GM12864 (cell line): Measurements from ENCODE around the gene IL16.

Experiments used
- DNase-seq: peaks from one replicate; pipeline ENCODE4 v3.0.0-alpha.2; 2011; ENCODE audit warnings: low read depth
- H3K4me3 ChIP-seq: 2 replicates; pipeline ENCODE4 v1.5.1; 2011; ENCODE audit warnings: mild to moderate bottlenecking, low read depth, low read length, control low read depth
- TF ChIP-seq, protein P1 (sequence below): IDR thresholded peaks from 2 replicates; pipeline ENCODE4 v1.5.1; 2011; ENCODE audit warnings: low read depth, mild to moderate bottlenecking, moderate library complexity, low read length, control low read depth, inconsistent platforms; ENCODE audit errors: missing control alignments

Gene IL16

DNA sequence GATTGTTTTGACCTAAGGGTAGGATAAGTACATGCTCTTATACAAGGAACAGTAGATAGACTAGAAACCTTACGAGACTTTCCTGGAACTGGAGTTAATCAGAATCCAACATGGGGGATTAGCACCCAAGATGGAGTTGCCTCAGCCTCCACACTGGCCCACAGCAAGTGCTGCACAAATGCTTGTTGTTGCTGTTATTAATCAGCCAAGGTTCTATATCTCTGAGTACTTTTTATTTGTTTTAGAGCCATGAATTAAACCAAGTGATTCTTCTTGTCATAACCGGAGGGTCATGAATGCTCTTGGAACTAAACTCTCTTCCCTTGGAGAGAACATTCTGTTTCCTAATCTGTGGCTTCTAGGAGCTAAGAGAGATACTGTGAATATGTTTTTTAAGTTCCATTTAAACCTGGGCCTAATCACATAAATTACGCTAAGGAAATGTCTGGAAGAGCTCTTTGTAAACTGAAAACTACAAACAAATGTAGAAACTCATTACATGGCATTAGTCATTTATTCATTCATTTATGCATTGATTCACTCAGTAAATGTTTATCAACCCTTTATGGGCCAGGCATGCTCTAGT lies 5.7 kb upstream of the IL16 start:
- no peak for DNase-seq
- H3K4me3 ChIP-seq = no peak overlapping the region
- TF ChIP-seq, protein P1, sequence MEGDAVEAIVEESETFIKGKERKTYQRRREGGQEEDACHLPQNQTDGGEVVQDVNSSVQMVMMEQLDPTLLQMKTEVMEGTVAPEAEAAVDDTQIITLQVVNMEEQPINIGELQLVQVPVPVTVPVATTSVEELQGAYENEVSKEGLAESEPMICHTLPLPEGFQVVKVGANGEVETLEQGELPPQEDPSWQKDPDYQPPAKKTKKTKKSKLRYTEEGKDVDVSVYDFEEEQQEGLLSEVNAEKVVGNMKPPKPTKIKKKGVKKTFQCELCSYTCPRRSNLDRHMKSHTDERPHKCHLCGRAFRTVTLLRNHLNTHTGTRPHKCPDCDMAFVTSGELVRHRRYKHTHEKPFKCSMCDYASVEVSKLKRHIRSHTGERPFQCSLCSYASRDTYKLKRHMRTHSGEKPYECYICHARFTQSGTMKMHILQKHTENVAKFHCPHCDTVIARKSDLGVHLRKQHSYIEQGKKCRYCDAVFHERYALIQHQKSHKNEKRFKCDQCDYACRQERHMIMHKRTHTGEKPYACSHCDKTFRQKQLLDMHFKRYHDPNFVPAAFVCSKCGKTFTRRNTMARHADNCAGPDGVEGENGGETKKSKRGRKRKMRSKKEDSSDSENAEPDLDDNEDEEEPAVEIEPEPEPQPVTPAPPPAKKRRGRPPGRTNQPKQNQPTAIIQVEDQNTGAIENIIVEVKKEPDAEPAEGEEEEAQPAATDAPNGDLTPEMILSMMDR = no peak

DNA sequence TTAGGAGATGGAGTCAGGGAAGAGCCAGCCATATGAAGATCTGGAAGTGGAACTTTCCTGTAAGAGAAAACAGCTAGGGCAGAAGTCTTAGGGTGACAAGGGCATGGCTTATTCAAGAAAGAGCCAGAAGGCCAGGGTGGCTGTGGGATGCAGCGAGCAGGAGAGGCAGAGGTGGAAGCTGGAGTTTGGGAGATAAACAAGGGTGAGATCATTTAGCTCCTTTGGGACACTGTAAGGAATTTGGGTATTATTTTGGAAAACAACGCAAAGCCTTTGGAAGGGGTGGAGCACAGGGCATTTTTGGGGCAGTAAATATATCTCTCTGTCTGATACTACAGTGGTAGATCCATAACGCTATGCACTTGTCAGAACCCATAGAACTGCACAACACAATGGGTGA lies 5.0 kb upstream of the IL16 start:
- TF ChIP-seq, protein P1 = no peak
- DNase-seq = no peak
- H3K4me3 ChIP-seq = no peak overlapping the region

DNA sequence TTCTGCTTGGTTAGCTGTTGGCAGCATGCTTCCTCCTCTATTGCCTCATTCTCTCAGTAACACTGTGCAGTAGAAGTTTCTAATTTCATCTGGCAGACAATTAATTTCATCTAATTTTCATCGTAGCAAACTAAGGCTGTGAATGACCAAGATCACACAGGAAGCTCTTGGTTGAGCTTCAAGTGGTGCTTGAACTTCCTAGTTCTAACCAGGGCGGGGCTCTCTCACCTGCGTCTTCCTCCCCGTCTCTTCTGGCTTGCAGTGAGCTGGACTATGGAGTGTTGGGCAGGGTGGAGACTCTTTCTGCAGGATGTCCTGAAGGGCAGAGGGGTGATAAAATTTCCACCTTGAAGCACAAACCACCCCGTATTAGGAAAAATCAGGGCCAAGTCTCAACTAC lies 2.0 kb upstream of the IL16 start:
- TF ChIP-seq, protein P1 = no peak
- no peak for DNase-seq
- H3K4me3 ChIP-seq = no peak overlapping the region

DNA sequence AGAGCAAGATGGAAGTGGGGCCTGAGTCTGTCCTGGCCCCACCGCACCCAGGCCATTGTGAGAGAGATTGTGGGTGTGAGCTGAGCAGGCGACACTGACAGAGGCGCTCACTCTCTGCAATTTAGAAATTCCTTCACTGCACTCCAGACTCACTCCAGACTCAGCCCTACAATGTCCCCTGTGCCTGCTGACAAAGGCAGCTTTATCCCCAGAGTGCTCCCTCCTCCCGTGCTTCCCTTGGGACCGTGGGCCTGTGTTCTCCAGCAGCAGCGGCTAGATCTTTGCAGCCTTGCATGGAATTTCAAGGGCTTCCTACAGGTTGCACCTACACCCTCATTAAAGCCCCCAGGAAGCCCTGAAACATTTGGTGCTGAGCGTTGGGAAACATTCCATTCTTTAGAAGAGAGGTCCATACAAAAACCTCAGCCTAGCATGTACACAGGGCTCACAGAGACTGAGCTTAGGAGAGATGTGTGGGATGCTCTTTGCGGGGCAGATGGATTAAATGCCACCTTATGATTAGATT lies 1.3 kb upstream of the IL16 start:
- DNase-seq = no peak
- TF ChIP-seq, protein P1 = no peak
- H3K4me3 ChIP-seq = no peak overlapping the region

DNA sequence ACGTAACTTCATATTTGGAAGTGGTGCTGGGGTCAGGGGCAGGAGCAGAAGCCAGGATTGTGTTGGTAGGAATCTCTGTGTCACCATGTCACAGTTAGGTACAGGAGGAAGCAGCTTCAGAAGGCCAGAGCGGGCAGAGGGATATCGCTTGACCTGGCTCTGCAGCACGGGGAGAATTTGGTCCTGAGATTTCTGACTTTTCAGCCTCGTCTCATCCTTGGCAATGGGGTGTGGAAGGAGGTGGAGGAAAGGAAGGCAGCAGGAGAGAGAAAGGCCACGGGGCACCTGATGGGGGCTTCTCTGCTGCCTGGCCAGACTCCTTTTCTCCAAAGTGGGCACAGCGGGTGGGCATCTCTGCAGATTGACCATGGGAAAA lies 564 bp downstream of the IL16 start:
- TF ChIP-seq, protein P1 = no peak
- no peak for DNase-seq
- no peak overlapping the region for H3K4me3 ChIP-seq

DNA sequence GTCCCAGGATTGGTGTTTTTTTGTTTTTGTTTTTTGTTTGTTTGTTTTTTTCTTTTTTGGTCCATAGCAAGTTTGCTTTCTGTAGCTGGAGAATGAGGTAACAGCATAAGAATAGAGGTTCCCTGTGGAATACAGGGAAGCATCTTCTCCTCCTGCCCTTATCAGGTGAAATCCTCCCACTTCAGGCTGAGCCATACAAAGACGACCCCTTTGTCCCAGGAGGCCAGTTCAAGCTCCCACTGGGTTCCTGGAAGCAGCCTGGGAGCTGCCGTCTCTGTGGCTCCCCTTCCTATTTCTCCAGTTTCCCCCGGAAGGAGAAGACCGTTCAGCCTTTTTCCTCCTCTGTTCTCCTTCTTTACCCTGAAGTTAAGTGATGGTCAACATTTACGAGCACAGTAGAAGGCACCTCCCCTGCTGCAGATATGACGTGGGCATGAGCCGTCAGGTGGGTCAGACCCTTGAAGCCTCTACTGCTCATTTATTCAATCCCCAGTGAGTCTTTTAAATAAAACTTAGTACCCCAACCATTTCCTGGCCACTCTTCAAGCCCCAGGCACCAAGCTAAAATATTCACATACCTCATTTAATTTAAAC lies 1.1 kb downstream of the IL16 start:
- TF ChIP-seq, protein P1 = no peak
- no peak for DNase-seq
- no peak overlapping the region for H3K4me3 ChIP-seq

DNA sequence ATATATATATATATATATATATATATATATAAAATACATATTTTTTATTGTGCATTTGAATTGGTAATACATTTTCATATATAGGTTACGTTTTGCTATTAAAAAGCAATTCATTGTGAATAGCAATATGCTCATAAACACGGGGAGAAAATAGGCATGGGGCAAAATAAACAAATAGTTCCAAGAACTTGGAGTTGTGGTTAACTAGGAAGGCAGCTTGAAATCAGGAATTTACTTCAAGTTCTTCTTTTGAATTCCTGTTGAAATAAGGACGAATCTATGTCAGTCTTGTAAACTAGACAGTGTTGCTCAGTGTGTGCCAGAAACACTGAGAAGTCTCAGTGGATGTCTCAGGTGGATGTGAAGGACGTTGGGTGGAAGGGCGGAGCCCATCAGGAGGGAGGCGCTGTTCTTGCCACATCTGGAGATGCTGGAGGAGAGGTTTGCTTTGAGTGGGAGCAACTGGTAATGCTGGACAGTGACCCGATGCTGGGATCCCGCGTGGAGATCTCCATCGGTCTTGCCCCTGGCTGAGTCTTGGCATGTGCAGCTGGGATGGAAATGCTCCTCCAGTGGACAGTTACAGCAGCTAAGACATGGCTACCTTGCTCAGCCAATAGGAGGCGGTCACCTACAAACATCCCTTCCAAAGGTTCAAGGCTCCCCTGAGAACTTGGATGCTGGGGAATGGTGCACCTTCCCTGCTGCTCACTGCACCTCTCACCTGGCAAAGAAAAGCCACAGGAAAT lies 2.5 kb downstream of the IL16 start:
- no peak overlapping the region for H3K4me3 ChIP-seq
- TF ChIP-seq, protein P1 = no peak
- DNase-seq = no peak
